K562 (cell line): ENCODE measurements around the gene HPD. TPM values are rescaled to one million over a fixed set of nuclear protein-coding genes. Genes with fewer than 3 reads are reported as not detected.

Source experiments
- BCLAF1 ChIP-seq, 2 experiments: fragments of 450-650 bp in 1 of 2; IDR thresholded peaks; 2 replicates each; pipeline ENCODE4 v1.6.1; 2011 to 2017; ENCODE audit warnings: low read depth in 2 of 2, antibody characterized with exemption in 1 of 2, borderline replicate concordance in 1 of 2, low read length in 1 of 2, mild to moderate bottlenecking in 1 of 2, mixed read lengths in 1 of 2; ENCODE audit not compliant: control insufficient read depth in 1 of 2
- BRCA1 ChIP-seq, 2 experiments: fragments of 450-650 bp in 1 of 2; sonication (generic) in 1 of 2; formaldehyde crosslinking in 1 of 2; IDR thresholded peaks; 2 replicates each; pipeline versions ENCODE4 v1.5.0 to v1.6.1; 2017 to 2020; ENCODE audit warnings: mild to moderate bottlenecking in 1 of 2, missing genetic modification reagents in 1 of 2
- CREB3L1 ChIP-seq: fragments of 450-650 bp; IDR thresholded peaks from 2 replicates; pipeline ENCODE4 v1.6.1; 2014; ENCODE audit warnings: low read depth, mild to moderate bottlenecking, moderate library complexity, borderline replicate concordance
- HNRNPUL1 ChIP-seq: fragments of 200-400 bp; formaldehyde crosslinking; IDR thresholded peaks from 2 replicates; pipeline ENCODE4 v1.6.1; 2017; ENCODE audit warnings: low read length
- ILK ChIP-seq: fragments of 450-650 bp; IDR thresholded peaks from 2 replicates; pipeline ENCODE4 v1.6.1; 2016; ENCODE audit warnings: missing genetic modification characterization, low read depth, mild to moderate bottlenecking, missing compliant biosample characterization, moderate library complexity, borderline replicate concordance
- KLF10 ChIP-seq: fragments of 250-450 bp; sonication (Bioruptor Pico); IDR thresholded peaks from 2 replicates; pipeline ENCODE4 v1.6.1; 2021; ENCODE audit warnings: matching md5 sums
- L3MBTL2 ChIP-seq: fragments of 450-650 bp; IDR thresholded peaks from 2 replicates; pipeline ENCODE4 v1.6.1; 2016; ENCODE audit warnings: mild to moderate bottlenecking, moderate library complexity
- NBN ChIP-seq: fragments of 450-650 bp; IDR thresholded peaks from 2 replicates; pipeline ENCODE4 v1.6.1; 2016; ENCODE audit warnings: low read depth, mild to moderate bottlenecking
- NFRKB ChIP-seq: fragments of 450-650 bp; IDR thresholded peaks from 2 replicates; pipeline ENCODE4 v1.6.1; 2016; ENCODE audit warnings: low read depth
- RAD51 ChIP-seq: fragments of 450-650 bp; IDR thresholded peaks from 2 replicates; pipeline ENCODE4 v1.7.1; 2016; ENCODE audit warnings: low read depth, mild to moderate bottlenecking, borderline replicate concordance
- TFE3 ChIP-seq: fragments of 450-650 bp; formaldehyde crosslinking; IDR thresholded peaks from 2 replicates; pipeline ENCODE4 v1.4.0; 2020; ENCODE audit warnings: mild to moderate bottlenecking, mixed read lengths
- TRIM25 ChIP-seq: fragments of 450-650 bp; IDR thresholded peaks from 2 replicates; pipeline ENCODE4 v1.7.0; 2016; ENCODE audit warnings: borderline replicate concordance
- ZNF277 ChIP-seq: fragments of 250-450 bp; sonication (Bioruptor Pico); IDR thresholded peaks from 2 replicates; pipeline ENCODE4 v1.8.0; 2022; ENCODE audit warnings: inconsistent platforms, mild to moderate bottlenecking, moderate library complexity, borderline replicate concordance
- ZNF395 ChIP-seq: fragments of 200-800 bp; sonication (Bioruptor generic); IDR thresholded peaks from 2 replicates; pipeline ENCODE4 v1.6.1; 2017; ENCODE audit warnings: missing genetic modification characterization, missing compliant biosample characterization
- polyA plus RNA-seq, 8 experiments: library from polyadenylated mRNA; depleted of rRNA in 4 of 8; stranded (reverse) in 5 of 8; unstranded in 3 of 8; fragments of >200 nt; fragmentation: Nextera tagmentation in 2 of 8; fragmentation: Illumina TruSeq in 1 of 8; extraction: Ambion mirVana in 2 of 8; extraction: Trizol in 1 of 8; gene quantifications; 2 replicates each; pipeline versions ENCODE4 v1.2.1 to v1.2.3, GENCODE V29; 2011 to 2014; ENCODE audit warnings: inconsistent platforms in 1 of 8, missing spikeins in 1 of 8
- total RNA-seq, 7 experiments: library from RNA; depleted of rRNA in 6 of 7; stranded (reverse); fragments of >200 nt in 6 of 7; fragmentation: Illumina TruSeq in 2 of 7; extraction: Trizol in 2 of 7; gene quantifications; 2 replicates each; pipeline versions ENCODE4 v1.2.1 to v1.2.3, GENCODE V29; 2011 to 2021; ENCODE audit warnings: low replicate concordance in 1 of 7

The HPD gene
- total and polyA plus RNA-seq, 9 of the 15 experiments (the other 6 are each of a cell fraction or from before 2014, with no cell fraction given) = 0.06 to 0.29 (median 0.07) TPM; not detected in 4

GRCh38 chr12:121839106-121839992, 19.3 kb downstream of the HPD start (continued):
- no peak for TF ChIP-seq ILK
- 0 out of 2 replicates have a peak, but pooled peaks have one; percentile 60 for TF ChIP-seq NFRKB
- TF ChIP-seq TRIM25 = no peak
- no peak for TF ChIP-seq BCLAF1 (IDR thresholded peaks at IDR 0.05; ENCODE audit: borderline replicate concordance in 1 of 2, control insufficient read depth in 1 of 2, low read depth in 2 of 2, low read length in 1 of 2)
- no peak for TF ChIP-seq RAD51
- no peak for TF ChIP-seq ZNF277
- TF ChIP-seq TFE3 (CRISPR knock-in tag) = no peak
- no peak for TF ChIP-seq BRCA1 (IDR thresholded peaks at IDR 0.05)
- TF ChIP-seq BRCA1 (CRISPR knock-in tag; IDR thresholded peaks at IDR 0.05) = no peak
- TF ChIP-seq CREB3L1 = no peak; the same call in 1 of the 2 replicates
- TF ChIP-seq L3MBTL2 = peak; percentile 75
- TF ChIP-seq ZNF395 (CRISPR knock-in tag) = no peak; the same call in 1 of the 2 replicates
- no peak for TF ChIP-seq HNRNPUL1
- TF ChIP-seq KLF10 (CRISPR knock-in tag) = no peak
- TF ChIP-seq NBN = no peak; the same call in 1 of the 2 replicates
